OCI-LY7 (cell line): ENCODE measurements around the gene FBXL17. TPM values are rescaled to one million over a fixed set of nuclear protein-coding genes. Genes with fewer than 3 reads are reported as not detected.
"Not testable (repeated sequence)": the region's sequence is repeated elsewhere in the genome, so short reads cannot be mapped to it uniquely, and the experiment has no call there.

Source experiments
- BruUV-seq: library from RNA; stranded (reverse); fragments of 400-500 nt; replicated peaks from 2 replicates; lab custom pipeline; 2021; lab: Mats Ljungman, UMichigan
- CTCF ChIA-PET: fragments of 300-600 bp; sonication (Branson Sonifier 250); formaldehyde crosslinking; loops from one replicate; lab custom pipeline; 2022; ENCODE audit warnings: antibody characterized with exemption; ENCODE audit not compliant: unreplicated experiment; lab: Charles Lee
- POLR2A ChIA-PET: fragments of 300-600 bp; sonication (Branson Sonifier 250); formaldehyde crosslinking; loops from one replicate; lab custom pipeline; 2022; ENCODE audit warnings: antibody characterized with exemption; lab: Charles Lee
- DNase-seq: peaks from one replicate; pipeline ENCODE4 v3.0.0-alpha.2; 2015; ENCODE audit warnings: low spot score
- H2AFZ ChIP-seq: fragments of 200-600 bp; sonication (generic), shearing (Covaris generic); 2 replicates; pipeline ENCODE4 v1.6.1; 2014; ENCODE audit warnings: mild to moderate bottlenecking, antibody characterized with exemption, low read length, moderate library complexity
- H3K27ac ChIP-seq: fragments of 200-600 bp; sonication (generic); 2 replicates; pipeline ENCODE4 v1.5.1; 2014; ENCODE audit warnings: mixed run types, low read depth, mild to moderate bottlenecking, moderate library complexity, low read length, inconsistent platforms; ENCODE audit not compliant: poor library complexity, severe bottlenecking
- H3K36me3 ChIP-seq: fragments of 200-600 bp; sonication (generic); 2 replicates; pipeline ENCODE4 v1.6.1; 2014; ENCODE audit warnings: mild to moderate bottlenecking, antibody characterized with exemption, low read length, moderate library complexity, mixed read lengths; ENCODE audit not compliant: insufficient read depth
- H3K4me1 ChIP-seq: fragments of 200-600 bp; sonication (generic); 2 replicates; pipeline ENCODE4 v1.5.1; 2014; ENCODE audit warnings: mild to moderate bottlenecking, low read length; ENCODE audit not compliant: insufficient read depth, poor library complexity, severe bottlenecking
- H3K4me2 ChIP-seq: fragments of 200-600 bp; sonication (generic); 2 replicates; pipeline ENCODE4 v1.6.1; 2014; ENCODE audit warnings: mild to moderate bottlenecking, low read length
- H3K4me3 ChIP-seq: fragments of 200-600 bp; sonication (generic); 2 replicates; pipeline ENCODE4 v1.5.1; 2014; ENCODE audit warnings: mild to moderate bottlenecking, low read depth, low read length; ENCODE audit not compliant: poor library complexity, severe bottlenecking
- H3K79me2 ChIP-seq: fragments of 200-600 bp; sonication (generic); 2 replicates; pipeline ENCODE4 v1.6.1; 2016; ENCODE audit warnings: low read depth, mild to moderate bottlenecking, low read length, moderate library complexity, mixed read lengths; ENCODE audit not compliant: insufficient read depth
- H3K9me2 ChIP-seq: fragments of 200-600 bp; sonication (generic); 2 replicates; pipeline ENCODE4 v1.6.1; 2016; ENCODE audit warnings: mild to moderate bottlenecking, low read length, mixed read lengths; ENCODE audit not compliant: insufficient read depth
- H3K9me3 ChIP-seq: fragments of 200-600 bp; sonication (generic); 2 replicates; pipeline ENCODE4 v1.6.1; 2014; ENCODE audit warnings: mild to moderate bottlenecking, mixed run types, low read length, mixed read lengths
- H4K20me1 ChIP-seq: fragments of 200-600 bp; sonication (generic); 2 replicates; pipeline ENCODE4 v1.6.1; 2014; ENCODE audit warnings: mild to moderate bottlenecking, antibody characterized with exemption, low read length, moderate library complexity, mixed read lengths; ENCODE audit not compliant: insufficient read depth
- EZH2phosphoT487 ChIP-seq: fragments of 200-600 bp; sonication (generic); IDR thresholded peaks from 2 replicates; pipeline ENCODE4 v1.6.1; 2018; ENCODE audit warnings: low read depth, borderline replicate concordance, mild to moderate bottlenecking, mixed run types, antibody characterized with exemption, low read length, moderate library complexity, mixed read lengths
- intact Hi-C: fragments of 100-400 bp; cut with micrococcal nuclease; formaldehyde crosslinking; loops from one replicate; pipeline ENCODE4 v1.10.0; 2022; ENCODE audit not compliant: unreplicated experiment
- total RNA-seq, 2 experiments: library from RNA; depleted of rRNA in 1 of 2; stranded (reverse); fragments of >200 nt in 1 of 2; shearing (Covaris generic) in 1 of 2; gene quantifications; 2 replicates each; pipeline ENCODE4 v1.2.3, GENCODE V29; 2014 to 2022
- TF ChIP-seq, protein P1 (sequence below): fragments of 200-600 bp; sonication (generic); conservative IDR thresholded peaks from 2 replicates; pipeline ENCODE4 v1.5.1; 2014; ENCODE audit warnings: mild to moderate bottlenecking, antibody characterized with exemption, low read length, moderate library complexity, mixed read lengths

Gene FBXL17
- total RNA-seq, 2 experiments from 2014 or later = 10.2 to 21.6 TPM

- no peak overlapping the region for H3K4me3 ChIP-seq
- H3K9me3 ChIP-seq = no peaks in the 10 kb centered on the region
- POLR2A ChIA-PET = no interaction called here
- TF ChIP-seq, protein P1, sequence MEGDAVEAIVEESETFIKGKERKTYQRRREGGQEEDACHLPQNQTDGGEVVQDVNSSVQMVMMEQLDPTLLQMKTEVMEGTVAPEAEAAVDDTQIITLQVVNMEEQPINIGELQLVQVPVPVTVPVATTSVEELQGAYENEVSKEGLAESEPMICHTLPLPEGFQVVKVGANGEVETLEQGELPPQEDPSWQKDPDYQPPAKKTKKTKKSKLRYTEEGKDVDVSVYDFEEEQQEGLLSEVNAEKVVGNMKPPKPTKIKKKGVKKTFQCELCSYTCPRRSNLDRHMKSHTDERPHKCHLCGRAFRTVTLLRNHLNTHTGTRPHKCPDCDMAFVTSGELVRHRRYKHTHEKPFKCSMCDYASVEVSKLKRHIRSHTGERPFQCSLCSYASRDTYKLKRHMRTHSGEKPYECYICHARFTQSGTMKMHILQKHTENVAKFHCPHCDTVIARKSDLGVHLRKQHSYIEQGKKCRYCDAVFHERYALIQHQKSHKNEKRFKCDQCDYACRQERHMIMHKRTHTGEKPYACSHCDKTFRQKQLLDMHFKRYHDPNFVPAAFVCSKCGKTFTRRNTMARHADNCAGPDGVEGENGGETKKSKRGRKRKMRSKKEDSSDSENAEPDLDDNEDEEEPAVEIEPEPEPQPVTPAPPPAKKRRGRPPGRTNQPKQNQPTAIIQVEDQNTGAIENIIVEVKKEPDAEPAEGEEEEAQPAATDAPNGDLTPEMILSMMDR = no peak
- TF ChIP-seq EZH2phosphoT487 = no peak
- no peak for DNase-seq
- intact Hi-C loops = no loop called here
- no peak overlapping the region for H3K27ac ChIP-seq
- no peaks in the 10 kb centered on the region for H3K9me2 ChIP-seq
- H2AFZ ChIP-seq = no peak overlapping the region
- no peak overlapping the region for H3K4me2 ChIP-seq
- H3K36me3 ChIP-seq = no peaks in the 10 kb centered on the region
- CTCF ChIA-PET = no interaction called here
- no peaks in the 10 kb centered on the region for H3K4me1 ChIP-seq
- H3K79me2 ChIP-seq = no peaks in the 10 kb centered on the region
- BruUV-seq = no TSS peak
- H4K20me1 ChIP-seq = no peaks in the 10 kb centered on the region
These were observed 27.9 kb upstream of the FBXL17 start for GRCh38 chr5:108409786-108410185.

GRCh38 chr5:108405201-108405600, 23.3 kb upstream of the FBXL17 start:
- H3K4me2 ChIP-seq, BruUV-seq, POLR2A ChIA-PET, H3K79me2 ChIP-seq, H3K27ac ChIP-seq, H2AFZ ChIP-seq, CTCF ChIA-PET, DNase-seq, H4K20me1 ChIP-seq, H3K36me3 ChIP-seq, intact Hi-C loops, H3K4me1 ChIP-seq, H3K9me3 ChIP-seq, H3K4me3 ChIP-seq, H3K9me2 ChIP-seq: not testable (repeated sequence)

DNA sequence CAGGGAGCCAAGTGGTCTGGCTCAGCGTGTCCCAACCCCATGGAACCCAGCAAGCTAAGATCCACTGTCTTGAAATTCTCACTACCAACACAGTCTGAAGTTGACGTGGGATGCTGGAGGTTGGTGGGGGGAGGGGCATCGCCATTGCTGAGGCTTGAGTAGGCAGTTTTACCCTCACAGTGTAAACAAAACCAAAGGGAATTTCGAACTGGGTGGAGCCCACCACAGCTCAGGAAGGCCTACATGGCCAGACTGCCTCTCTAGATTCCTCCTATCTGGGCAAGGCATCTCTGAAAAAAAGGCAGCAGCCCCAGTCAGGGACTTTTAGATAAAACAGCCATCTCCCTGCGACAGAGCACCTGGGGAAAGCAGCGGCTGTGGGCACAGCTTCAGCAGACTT, 17.1 kb upstream of the FBXL17 start:
- Histone ChIP-seq H3K9me3 (no peaks in the 10 kb centered on the region), H3K79me2 (no peaks in the 10 kb centered on the region), H3K27ac (no peak overlapping the region), H2AFZ (no peak overlapping the region), H3K4me3 (no peak overlapping the region), H3K9me2 (no peaks in the 10 kb centered on the region), H4K20me1 (no peaks in the 10 kb centered on the region), H3K4me2 (no peak overlapping the region), H3K36me3 (no peaks in the 10 kb centered on the region), H3K4me1 (no peaks in the 10 kb centered on the region)
- TF ChIP-seq, protein P1 = no peak
- TF ChIP-seq EZH2phosphoT487 = no peak
- DNase-seq = no peak
- CTCF ChIA-PET = no interaction called here
- POLR2A ChIA-PET = no interaction called here
- intact Hi-C loops = no loop called here
- BruUV-seq = no TSS peak

DNA sequence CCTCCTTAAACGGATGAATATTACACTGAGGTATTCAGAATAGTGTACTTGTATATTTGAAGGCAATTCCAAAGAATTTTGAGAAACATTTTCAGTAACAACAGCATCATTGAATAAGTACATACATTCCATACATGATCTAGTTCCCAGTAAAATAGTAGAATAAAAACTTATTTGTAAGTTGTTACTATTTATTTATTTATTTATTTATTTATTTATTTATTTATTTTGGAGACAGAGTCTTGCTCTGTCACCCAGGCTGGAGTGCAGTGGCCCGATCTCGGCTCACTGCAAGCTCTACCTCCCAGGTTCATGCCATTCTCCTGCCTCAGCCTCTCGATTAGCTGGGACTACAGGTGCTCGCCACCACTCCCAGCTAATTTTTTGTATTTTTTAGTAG, 14.9 kb upstream of the FBXL17 start:
- H3K4me2 ChIP-seq, H3K4me1 ChIP-seq, H3K79me2 ChIP-seq, CTCF ChIA-PET, H2AFZ ChIP-seq, H3K4me3 ChIP-seq, H4K20me1 ChIP-seq, DNase-seq, H3K9me3 ChIP-seq, H3K27ac ChIP-seq, H3K9me2 ChIP-seq, intact Hi-C loops, H3K36me3 ChIP-seq, POLR2A ChIA-PET, BruUV-seq: not testable (repeated sequence)
